SK-N-SH (cell line): ENCODE measurements around the gene CYP27B1. TPM values are rescaled to one million over a fixed set of nuclear protein-coding genes. Genes with fewer than 3 reads are reported as not detected.

ENCODE experiments used
- ELF1 ChIP-seq: IDR thresholded peaks from 2 replicates; pipeline ENCODE4 v1.4.0; 2012
- EP300 ChIP-seq, 2 experiments: IDR thresholded peaks; 2 replicates each; pipeline versions ENCODE4 v1.4.0 to v1.6.1; 2012; ENCODE audit warnings: borderline replicate concordance in 1 of 2, low read depth in 1 of 2, low read length in 1 of 2
- EZH2phosphoT487 ChIP-seq: fragments of 200-600 bp; sonication (generic); IDR thresholded peaks from 2 replicates; pipeline ENCODE4 v1.6.1; 2017; ENCODE audit warnings: low read depth, mixed run types, mild to moderate bottlenecking, antibody characterized with exemption, moderate library complexity, borderline replicate concordance
- GABPA ChIP-seq: IDR thresholded peaks from 2 replicates; pipeline ENCODE4 v1.4.0; 2012; ENCODE audit warnings: low read depth, mild to moderate bottlenecking
- GATA2 ChIP-seq: sonication (generic); formaldehyde crosslinking; IDR thresholded peaks from 2 replicates; pipeline ENCODE4 v1.5.0; 2020; ENCODE audit warnings: mild to moderate bottlenecking, missing genetic modification reagents
- PBX3 ChIP-seq: IDR thresholded peaks from 2 replicates; pipeline ENCODE4; 2012
- RAD21 ChIP-seq: IDR thresholded peaks from 2 replicates; pipeline ENCODE4 v1.6.1; 2012; ENCODE audit warnings: mild to moderate bottlenecking, low read length
- RCOR1 ChIP-seq: fragments of 150-350 bp; IDR thresholded peaks from 2 replicates; pipeline ENCODE4 v1.6.1; 2017; ENCODE audit warnings: antibody characterized with exemption, low read length
- RXRA ChIP-seq: IDR thresholded peaks from 2 replicates; pipeline ENCODE4 v1.4.0; 2012; ENCODE audit warnings: low read depth, mild to moderate bottlenecking, borderline replicate concordance
- SMC3 ChIP-seq: IDR thresholded peaks from 2 replicates; pipeline ENCODE4 v1.6.1; 2012; ENCODE audit warnings: low read depth, low read length, improper control_type of control experiment
- TAF1 ChIP-seq: IDR thresholded peaks from 2 replicates; pipeline ENCODE4 v1.6.1; 2012; ENCODE audit warnings: low read depth, mild to moderate bottlenecking, low read length, moderate library complexity, borderline replicate concordance
- TEAD4 ChIP-seq: IDR thresholded peaks from 2 replicates; pipeline ENCODE4 v1.4.0; 2012; ENCODE audit warnings: mild to moderate bottlenecking, borderline replicate concordance; ENCODE audit not compliant: insufficient read depth
- USF1 ChIP-seq: IDR thresholded peaks from 2 replicates; pipeline ENCODE4 v1.4.0; 2012; ENCODE audit warnings: low read depth, borderline replicate concordance
- USF2 ChIP-seq: fragments of 150-350 bp; IDR thresholded peaks from 2 replicates; pipeline ENCODE4 v1.6.1; 2017; ENCODE audit warnings: antibody characterized with exemption, low read length, low read depth, borderline replicate concordance
- polyA plus RNA-seq, 3 experiments: library from polyadenylated mRNA; depleted of rRNA; stranded (reverse); fragments of >200 nt; gene quantifications; 2 replicates each; pipeline ENCODE4 v1.2.3, GENCODE V29; 2012
- TF ChIP-seq, protein P1 (sequence below): IDR thresholded peaks from 2 replicates; pipeline ENCODE4 v1.6.1; 2012; ENCODE audit warnings: mild to moderate bottlenecking, low read depth, low read length, moderate library complexity
- TF ChIP-seq, protein P2 (sequence below): fragments of 150-350 bp; IDR thresholded peaks from 2 replicates; pipeline ENCODE4 v1.6.1; 2016; ENCODE audit warnings: mild to moderate bottlenecking, low read depth, low read length

The CYP27B1 gene
- polyA plus RNA-seq, 1 of the 3 experiments (the other 2 are of a cell fraction), result 1.7 TPM

DNA sequence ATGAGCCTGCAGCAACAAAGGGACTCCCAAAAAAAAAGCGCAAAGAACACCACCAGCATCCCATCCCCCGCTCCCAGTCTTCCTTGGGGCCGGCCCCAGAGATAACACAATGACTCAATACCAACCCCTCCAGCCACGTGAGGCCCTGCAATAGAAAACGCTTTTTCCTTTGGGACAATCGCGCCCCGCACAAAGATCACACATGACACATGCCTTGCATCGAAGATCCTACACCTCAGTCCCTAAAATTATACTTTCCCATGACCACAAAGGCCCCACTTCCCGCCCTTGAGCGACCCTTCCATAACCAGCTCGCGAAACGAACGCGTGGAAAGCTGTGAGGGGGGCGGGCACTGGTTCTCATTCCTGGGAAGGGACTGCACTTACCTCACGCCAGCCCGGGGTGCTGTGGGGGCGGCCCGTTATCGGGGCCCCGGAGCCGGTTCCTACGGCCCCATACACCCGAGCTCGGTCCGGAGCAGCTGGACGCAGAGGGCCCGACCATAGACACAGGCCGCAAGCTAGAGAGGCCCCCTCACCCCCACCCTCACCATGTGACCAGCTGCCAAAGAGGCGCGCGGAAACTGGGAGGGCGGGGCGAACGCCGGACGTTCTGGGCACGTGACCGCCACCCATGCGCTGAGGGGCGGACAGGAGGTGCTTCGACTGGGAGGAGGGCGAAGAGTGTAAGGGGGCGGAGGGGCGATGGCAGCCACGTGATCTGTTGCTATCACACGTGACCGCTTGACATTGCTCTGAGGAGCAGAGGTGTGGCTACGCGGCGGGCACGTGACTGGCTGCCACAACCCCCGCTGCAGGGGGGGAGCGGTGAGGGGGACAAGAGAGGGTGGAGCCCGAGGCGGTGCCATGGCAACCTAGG, 14.8 kb downstream of the CYP27B1 start, which contains the start of gene CDK4 (continued):
- TF ChIP-seq EP300 (IDR thresholded peaks at IDR 0.05; ENCODE audit: borderline replicate concordance in 1 of 2, low read depth in 1 of 2, low read length in 1 of 2) (peak; percentile 70 to 89; a peak in 3 of 4 replicates), RAD21 (no peak), ELF1 (no peak), RXRA (no peak), USF2 (peak; percentile 99), USF1 (peak; percentile 100), RCOR1 (peak; percentile 75), SMC3 (no peak), EZH2phosphoT487 (no peak), TAF1 (peak; percentile 74), TEAD4 (no peak), GATA2 (CRISPR knock-in tag) (no peak), GABPA (peak; percentile 76), PBX3 (peak; percentile 60; the same call in 1 of the 2 replicates)
- TF ChIP-seq, protein P1, sequence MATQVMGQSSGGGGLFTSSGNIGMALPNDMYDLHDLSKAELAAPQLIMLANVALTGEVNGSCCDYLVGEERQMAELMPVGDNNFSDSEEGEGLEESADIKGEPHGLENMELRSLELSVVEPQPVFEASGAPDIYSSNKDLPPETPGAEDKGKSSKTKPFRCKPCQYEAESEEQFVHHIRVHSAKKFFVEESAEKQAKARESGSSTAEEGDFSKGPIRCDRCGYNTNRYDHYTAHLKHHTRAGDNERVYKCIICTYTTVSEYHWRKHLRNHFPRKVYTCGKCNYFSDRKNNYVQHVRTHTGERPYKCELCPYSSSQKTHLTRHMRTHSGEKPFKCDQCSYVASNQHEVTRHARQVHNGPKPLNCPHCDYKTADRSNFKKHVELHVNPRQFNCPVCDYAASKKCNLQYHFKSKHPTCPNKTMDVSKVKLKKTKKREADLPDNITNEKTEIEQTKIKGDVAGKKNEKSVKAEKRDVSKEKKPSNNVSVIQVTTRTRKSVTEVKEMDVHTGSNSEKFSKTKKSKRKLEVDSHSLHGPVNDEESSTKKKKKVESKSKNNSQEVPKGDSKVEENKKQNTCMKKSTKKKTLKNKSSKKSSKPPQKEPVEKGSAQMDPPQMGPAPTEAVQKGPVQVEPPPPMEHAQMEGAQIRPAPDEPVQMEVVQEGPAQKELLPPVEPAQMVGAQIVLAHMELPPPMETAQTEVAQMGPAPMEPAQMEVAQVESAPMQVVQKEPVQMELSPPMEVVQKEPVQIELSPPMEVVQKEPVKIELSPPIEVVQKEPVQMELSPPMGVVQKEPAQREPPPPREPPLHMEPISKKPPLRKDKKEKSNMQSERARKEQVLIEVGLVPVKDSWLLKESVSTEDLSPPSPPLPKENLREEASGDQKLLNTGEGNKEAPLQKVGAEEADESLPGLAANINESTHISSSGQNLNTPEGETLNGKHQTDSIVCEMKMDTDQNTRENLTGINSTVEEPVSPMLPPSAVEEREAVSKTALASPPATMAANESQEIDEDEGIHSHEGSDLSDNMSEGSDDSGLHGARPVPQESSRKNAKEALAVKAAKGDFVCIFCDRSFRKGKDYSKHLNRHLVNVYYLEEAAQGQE, result peak; percentile 38; the same call in 1 of the 2 replicates
- TF ChIP-seq, protein P2, sequence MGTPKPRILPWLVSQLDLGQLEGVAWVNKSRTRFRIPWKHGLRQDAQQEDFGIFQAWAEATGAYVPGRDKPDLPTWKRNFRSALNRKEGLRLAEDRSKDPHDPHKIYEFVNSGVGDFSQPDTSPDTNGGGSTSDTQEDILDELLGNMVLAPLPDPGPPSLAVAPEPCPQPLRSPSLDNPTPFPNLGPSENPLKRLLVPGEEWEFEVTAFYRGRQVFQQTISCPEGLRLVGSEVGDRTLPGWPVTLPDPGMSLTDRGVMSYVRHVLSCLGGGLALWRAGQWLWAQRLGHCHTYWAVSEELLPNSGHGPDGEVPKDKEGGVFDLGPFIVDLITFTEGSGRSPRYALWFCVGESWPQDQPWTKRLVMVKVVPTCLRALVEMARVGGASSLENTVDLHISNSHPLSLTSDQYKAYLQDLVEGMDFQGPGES, result no peak
